ENCODE measurements around the gene ADCK1.

DNA sequence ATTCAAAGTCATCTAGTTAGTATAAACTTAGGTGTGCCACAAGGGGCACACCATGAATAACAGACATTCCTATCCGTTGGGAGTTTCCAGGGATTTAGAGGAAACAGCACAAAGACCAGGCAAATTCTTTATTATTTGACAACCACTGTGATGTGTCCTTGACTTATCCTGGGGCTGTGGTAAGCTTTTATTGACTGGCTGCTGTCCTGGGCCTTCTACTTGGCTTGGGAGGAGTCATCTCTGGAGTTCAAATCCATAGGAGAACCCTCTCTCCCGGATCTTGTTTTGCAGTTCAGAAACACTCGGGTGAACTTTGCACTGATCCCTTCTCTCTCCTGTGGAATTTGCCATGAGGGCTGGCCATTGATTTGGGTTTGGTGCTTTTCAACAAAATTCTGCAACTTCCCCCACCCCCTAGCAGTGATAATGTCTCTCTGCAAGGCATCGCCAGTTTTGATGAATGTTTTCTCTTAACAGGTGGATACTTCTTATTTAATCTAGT is 136.3 kb downstream of the ADCK1 start:
- TF ChIP-seq, protein P1, sequence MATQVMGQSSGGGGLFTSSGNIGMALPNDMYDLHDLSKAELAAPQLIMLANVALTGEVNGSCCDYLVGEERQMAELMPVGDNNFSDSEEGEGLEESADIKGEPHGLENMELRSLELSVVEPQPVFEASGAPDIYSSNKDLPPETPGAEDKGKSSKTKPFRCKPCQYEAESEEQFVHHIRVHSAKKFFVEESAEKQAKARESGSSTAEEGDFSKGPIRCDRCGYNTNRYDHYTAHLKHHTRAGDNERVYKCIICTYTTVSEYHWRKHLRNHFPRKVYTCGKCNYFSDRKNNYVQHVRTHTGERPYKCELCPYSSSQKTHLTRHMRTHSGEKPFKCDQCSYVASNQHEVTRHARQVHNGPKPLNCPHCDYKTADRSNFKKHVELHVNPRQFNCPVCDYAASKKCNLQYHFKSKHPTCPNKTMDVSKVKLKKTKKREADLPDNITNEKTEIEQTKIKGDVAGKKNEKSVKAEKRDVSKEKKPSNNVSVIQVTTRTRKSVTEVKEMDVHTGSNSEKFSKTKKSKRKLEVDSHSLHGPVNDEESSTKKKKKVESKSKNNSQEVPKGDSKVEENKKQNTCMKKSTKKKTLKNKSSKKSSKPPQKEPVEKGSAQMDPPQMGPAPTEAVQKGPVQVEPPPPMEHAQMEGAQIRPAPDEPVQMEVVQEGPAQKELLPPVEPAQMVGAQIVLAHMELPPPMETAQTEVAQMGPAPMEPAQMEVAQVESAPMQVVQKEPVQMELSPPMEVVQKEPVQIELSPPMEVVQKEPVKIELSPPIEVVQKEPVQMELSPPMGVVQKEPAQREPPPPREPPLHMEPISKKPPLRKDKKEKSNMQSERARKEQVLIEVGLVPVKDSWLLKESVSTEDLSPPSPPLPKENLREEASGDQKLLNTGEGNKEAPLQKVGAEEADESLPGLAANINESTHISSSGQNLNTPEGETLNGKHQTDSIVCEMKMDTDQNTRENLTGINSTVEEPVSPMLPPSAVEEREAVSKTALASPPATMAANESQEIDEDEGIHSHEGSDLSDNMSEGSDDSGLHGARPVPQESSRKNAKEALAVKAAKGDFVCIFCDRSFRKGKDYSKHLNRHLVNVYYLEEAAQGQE (IDR thresholded peaks at IDR 0.05; ENCODE audit: unreplicated experiment), result no peak
- TF ChIP-seq, protein P2, sequence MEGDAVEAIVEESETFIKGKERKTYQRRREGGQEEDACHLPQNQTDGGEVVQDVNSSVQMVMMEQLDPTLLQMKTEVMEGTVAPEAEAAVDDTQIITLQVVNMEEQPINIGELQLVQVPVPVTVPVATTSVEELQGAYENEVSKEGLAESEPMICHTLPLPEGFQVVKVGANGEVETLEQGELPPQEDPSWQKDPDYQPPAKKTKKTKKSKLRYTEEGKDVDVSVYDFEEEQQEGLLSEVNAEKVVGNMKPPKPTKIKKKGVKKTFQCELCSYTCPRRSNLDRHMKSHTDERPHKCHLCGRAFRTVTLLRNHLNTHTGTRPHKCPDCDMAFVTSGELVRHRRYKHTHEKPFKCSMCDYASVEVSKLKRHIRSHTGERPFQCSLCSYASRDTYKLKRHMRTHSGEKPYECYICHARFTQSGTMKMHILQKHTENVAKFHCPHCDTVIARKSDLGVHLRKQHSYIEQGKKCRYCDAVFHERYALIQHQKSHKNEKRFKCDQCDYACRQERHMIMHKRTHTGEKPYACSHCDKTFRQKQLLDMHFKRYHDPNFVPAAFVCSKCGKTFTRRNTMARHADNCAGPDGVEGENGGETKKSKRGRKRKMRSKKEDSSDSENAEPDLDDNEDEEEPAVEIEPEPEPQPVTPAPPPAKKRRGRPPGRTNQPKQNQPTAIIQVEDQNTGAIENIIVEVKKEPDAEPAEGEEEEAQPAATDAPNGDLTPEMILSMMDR (conservative IDR thresholded peaks at IDR 0.05; ENCODE audit: low read depth in 2 of 2), result no peak
- TF ChIP-seq CREB1 (CRISPR knock-in tag; IDR thresholded peaks at IDR 0.05; ENCODE audit: low read depth) (no peak), EZH2 (IDR thresholded peaks at IDR 0.05; ENCODE audit: low read depth, unreplicated experiment) (no peak)
